ENCODE measurements around the gene RASGRP2. TPM values are rescaled to one million over a fixed set of nuclear protein-coding genes. Genes with fewer than 3 reads are reported as not detected.

RASGRP2 gene
- total RNA-seq, 1 experiment from 2014 or later, result 4.0 TPM

GRCh38 chr11:64759722-64760719, 16.1 kb upstream of the RASGRP2 start, which contains the start of gene PYGM:
TSS of gene PYGM (minus strand) at chr11:64759974. CDS start at chr11:64759898, 76 bp downstream.
- no TSS peak for BruUV-seq (replicated peaks)
- DNase-seq, result peak; percentile 43 to 53
- Mint-ChIP-seq H3K4me3 (ENCODE audit: unreplicated experiment) (no peak within 1 kb of the TSS), H3K9me3 (ENCODE audit: unreplicated experiment) (no peaks in the 10 kb centered on the region), H3K4me1 (ENCODE audit: low read depth, unreplicated experiment) (no peaks in the 10 kb centered on the region), H3K27me3 (ENCODE audit: insufficient read depth, unreplicated experiment) (no peaks in the 10 kb centered on the region), H3K36me3 (ENCODE audit: insufficient read depth, unreplicated experiment) (peaks cover 69% of the 10 kb centered on the region), H3K27ac (ENCODE audit: unreplicated experiment) (peak within 1 kb of the TSS; percentile 79)
- Histone ChIP-seq H3K4me3 (ENCODE audit: low read depth, low read length) (no peak within 1 kb of the TSS), H3K4me1 (no peaks in the 10 kb centered on the region), H3K27me3 (replicated peaks; ENCODE audit: control insufficient read depth, insufficient read depth, low read length) (no peaks in the 10 kb centered on the region), H3K36me3 (ENCODE audit: control insufficient read depth, insufficient read depth, low read length) (peaks cover 7% of the 10 kb centered on the region; the same call in 1 of the 2 replicates), H3K9me3 (no peaks in the 10 kb centered on the region)
- intact Hi-C loops (cut with micrococcal nuclease; ENCODE audit: unreplicated experiment), result no loop called here
- POLR2A ChIA-PET, result interaction anchor here (1.4 to 2.1 kb wide), 2 partner anchors 16 to 19 kb away, joined by 3 to 10 read pairs; partner anchors contain the start of gene SF1
- no peak for TF ChIP-seq CTCF (IDR thresholded peaks at IDR 0.05; ENCODE audit: insufficient read depth in 1 of 2, low read depth in 1 of 2, low read length in 1 of 2, severe bottlenecking in 1 of 2, unreplicated experiment in 1 of 2)
- CTCF ChIA-PET, result interaction anchor here (0.6 kb wide), 1 partner anchor 95 kb away, joined by 3 read pairs; no protein-coding TSS in a partner anchor

GRCh38 chr11:64759131-64759721, 15.3 kb upstream of the RASGRP2 start:
- no TSS peak for BruUV-seq (replicated peaks)
- Mint-ChIP-seq H3K9me3 (ENCODE audit: unreplicated experiment) (no peaks in the 10 kb centered on the region), H3K36me3 (ENCODE audit: insufficient read depth, unreplicated experiment) (peaks cover 61% of the 10 kb centered on the region), H3K4me1 (ENCODE audit: low read depth, unreplicated experiment) (no peaks in the 10 kb centered on the region), H3K4me3 (ENCODE audit: unreplicated experiment) (no peak overlapping the region), H3K27me3 (ENCODE audit: insufficient read depth, unreplicated experiment) (no peaks in the 10 kb centered on the region), H3K27ac (ENCODE audit: unreplicated experiment) (peak overlapping the region; percentile 55)
- ChIA-PET POLR2A (interaction anchor here (2.1 kb wide), 1 partner anchor 19 kb away, joined by 10 read pairs; the partner anchor contains the start of gene SF1), CTCF (interaction anchor here (0.6 kb wide), 1 partner anchor 976 kb away, joined by 4 read pairs; no protein-coding TSS in a partner anchor)
- H3K27me3 ChIP-seq (replicated peaks; ENCODE audit: control insufficient read depth, insufficient read depth, low read length), result no peaks in the 10 kb centered on the region
- no peak overlapping the region for H3K4me3 ChIP-seq (ENCODE audit: low read depth, low read length)
- H3K36me3 ChIP-seq (ENCODE audit: control insufficient read depth, insufficient read depth, low read length), result peaks cover 3% of the 10 kb centered on the region; the same call in 1 of the 2 replicates
- H3K4me1 ChIP-seq, result no peaks in the 10 kb centered on the region
- H3K9me3 ChIP-seq, result no peaks in the 10 kb centered on the region
- TF ChIP-seq CTCF (IDR thresholded peaks at IDR 0.05; ENCODE audit: insufficient read depth in 1 of 2, low read depth in 1 of 2, low read length in 1 of 2, severe bottlenecking in 1 of 2, unreplicated experiment in 1 of 2), result no peak
- DNase-seq, result peak in 1 of 2 experiments; percentile 43
- intact Hi-C loops (cut with micrococcal nuclease; ENCODE audit: unreplicated experiment), result no loop called here
